Measurements from ENCODE around the gene PKP4. TPM values are rescaled to one million over a fixed set of nuclear protein-coding genes. Genes with fewer than 3 reads are reported as not detected.

The PKP4 gene
- total and polyA plus RNA-seq, 2 of the 8 experiments (the other 6 are each of a cell fraction or from before 2014, with no cell fraction given): 48.2 to 88.0 TPM

DNA sequence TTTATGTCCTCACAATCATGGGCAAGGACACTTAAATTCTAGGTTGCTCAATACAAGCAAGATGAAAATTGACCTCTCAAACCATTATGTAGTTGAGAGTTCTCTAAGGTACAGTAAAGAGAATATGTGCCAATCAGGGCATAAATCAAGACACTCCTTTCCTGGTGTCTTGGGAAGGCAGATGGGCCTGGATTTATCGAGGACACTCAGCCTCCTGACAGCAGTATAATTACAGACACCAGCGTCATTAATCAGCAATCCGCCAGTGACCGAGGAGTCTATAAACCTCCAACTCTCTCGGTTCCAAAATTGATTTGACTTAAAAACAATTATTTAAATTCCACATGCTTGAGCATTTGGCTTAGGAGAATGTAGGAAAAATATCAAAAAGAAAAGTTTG lies 262.7 kb downstream of the PKP4 start (continued):
- no peak for TF ChIP-seq USF2 (IDR thresholded peaks at IDR 0.05; ENCODE audit: low read length)
